ENCODE measurements around the gene DHRSX. TPM values are rescaled to one million over a fixed set of nuclear protein-coding genes. Genes with fewer than 3 reads are reported as not detected.

DHRSX gene
- total and polyA plus RNA-seq, 3 donors from 2014 or later = 15.3 to 31.3 (median 29.2) TPM

DNA sequence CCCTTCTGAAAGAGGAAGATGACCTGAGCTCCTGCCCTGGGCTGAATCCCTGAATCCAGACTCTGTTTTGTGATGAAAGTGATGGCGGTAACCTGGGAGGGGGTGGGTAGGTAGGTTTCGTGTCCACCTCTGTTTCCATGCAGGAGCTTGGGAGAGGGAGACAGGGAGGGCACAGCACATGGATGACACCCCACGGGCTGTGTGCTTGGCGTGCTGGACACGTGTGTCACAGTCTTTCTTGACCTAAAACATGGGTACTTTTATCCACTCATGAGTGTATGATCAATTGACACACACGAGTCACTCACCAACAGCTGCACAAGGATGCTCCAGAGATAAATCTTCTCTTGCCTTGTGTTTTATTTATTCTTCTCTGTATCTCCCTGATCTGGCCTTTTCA is 111.5 kb downstream of the DHRSX start:
- H3K4me1 ChIP-seq = no peaks in the 10 kb centered on the region
- WGBS, 2 donors = 95 to 97% methylated on average over 6 of the region's 6 CpGs

DNA sequence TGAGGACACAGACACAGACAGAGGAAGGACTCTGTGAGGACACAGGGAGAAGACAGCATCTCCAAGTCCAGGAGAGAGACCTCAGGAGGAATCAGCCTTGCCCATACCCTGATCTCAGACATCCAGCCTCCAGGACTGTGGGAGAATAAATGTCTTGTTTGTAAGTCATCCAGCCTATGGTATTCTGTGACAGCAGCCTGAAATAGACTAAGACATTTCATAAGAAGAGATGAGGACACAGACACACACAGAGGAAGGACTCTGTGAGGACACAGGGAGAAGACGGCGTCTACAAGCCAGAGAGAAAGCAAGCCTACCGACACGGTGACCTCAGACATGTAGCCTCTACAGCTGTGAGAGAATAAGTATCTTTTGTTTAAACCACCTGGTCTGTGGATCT is 112.1 kb downstream of the DHRSX start:
- Histone ChIP-seq H3K36me3 (ENCODE audit: low read depth, missing control alignments) (no peaks in the 10 kb centered on the region), H3K27ac (no peak overlapping the region), H3K27me3 (no peaks in the 10 kb centered on the region), H3K9me3 (no peaks in the 10 kb centered on the region), H3K4me1 (no peaks in the 10 kb centered on the region), H3K4me3 (no peak overlapping the region)
- DNase-seq = no peak
- intact Hi-C loops (cut with DNase I; ENCODE audit: low total_unique reads) = no loop called here
- TF ChIP-seq, protein P1, sequence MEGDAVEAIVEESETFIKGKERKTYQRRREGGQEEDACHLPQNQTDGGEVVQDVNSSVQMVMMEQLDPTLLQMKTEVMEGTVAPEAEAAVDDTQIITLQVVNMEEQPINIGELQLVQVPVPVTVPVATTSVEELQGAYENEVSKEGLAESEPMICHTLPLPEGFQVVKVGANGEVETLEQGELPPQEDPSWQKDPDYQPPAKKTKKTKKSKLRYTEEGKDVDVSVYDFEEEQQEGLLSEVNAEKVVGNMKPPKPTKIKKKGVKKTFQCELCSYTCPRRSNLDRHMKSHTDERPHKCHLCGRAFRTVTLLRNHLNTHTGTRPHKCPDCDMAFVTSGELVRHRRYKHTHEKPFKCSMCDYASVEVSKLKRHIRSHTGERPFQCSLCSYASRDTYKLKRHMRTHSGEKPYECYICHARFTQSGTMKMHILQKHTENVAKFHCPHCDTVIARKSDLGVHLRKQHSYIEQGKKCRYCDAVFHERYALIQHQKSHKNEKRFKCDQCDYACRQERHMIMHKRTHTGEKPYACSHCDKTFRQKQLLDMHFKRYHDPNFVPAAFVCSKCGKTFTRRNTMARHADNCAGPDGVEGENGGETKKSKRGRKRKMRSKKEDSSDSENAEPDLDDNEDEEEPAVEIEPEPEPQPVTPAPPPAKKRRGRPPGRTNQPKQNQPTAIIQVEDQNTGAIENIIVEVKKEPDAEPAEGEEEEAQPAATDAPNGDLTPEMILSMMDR (IDR thresholded peaks at IDR 0.05) = no peak
- no peak for TF ChIP-seq POLR2A (IDR thresholded peaks at IDR 0.05)
- 70 to 78% methylated on average over 4 of the region's 4 CpGs for WGBS, 2 donors

More for the DNA sequence above, 111.5 kb downstream of the DHRSX start:
- no peaks in the 10 kb centered on the region for H3K27me3 ChIP-seq
- H3K27ac ChIP-seq = no peak overlapping the region
- intact Hi-C loops (cut with DNase I; ENCODE audit: low total_unique reads) = no loop called here
- TF ChIP-seq, protein P1 (IDR thresholded peaks at IDR 0.05) = no peak
- TF ChIP-seq POLR2A (IDR thresholded peaks at IDR 0.05) = no peak
- no peak overlapping the region for H3K4me3 ChIP-seq
- no peak for DNase-seq
- H3K36me3 ChIP-seq (ENCODE audit: low read depth, missing control alignments) = no peaks in the 10 kb centered on the region
- no peaks in the 10 kb centered on the region for H3K9me3 ChIP-seq

DNA sequence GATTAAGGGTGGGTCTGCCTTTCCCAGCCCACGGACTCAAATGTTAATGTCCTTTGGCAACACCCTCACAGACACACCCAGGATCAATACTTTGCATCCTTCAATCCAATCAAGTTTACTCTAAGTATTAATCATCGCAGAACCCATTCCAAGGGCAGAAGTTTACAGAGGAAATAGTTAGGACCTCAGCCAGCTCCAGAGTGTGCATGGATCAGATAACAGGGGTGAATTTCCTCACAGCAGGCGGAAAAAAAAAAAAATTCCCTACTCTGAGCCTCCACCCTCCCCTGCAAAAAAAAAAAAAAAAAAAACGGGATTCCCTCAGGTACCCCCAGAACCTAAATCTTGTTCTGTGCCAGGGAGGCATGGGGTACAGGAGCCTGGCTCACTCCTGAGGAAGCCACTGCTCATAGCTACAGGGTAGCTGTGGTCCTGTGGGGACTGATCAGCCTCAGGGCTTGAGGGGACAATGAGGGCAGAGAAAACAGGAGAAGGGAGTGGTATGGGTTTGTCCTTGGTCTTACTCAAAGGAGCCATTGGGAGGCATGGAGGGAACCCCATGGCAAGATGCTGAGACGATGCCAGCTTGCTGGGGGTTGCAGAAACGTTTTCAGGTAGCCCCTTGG is 113.0 kb downstream of the DHRSX start:
- 66 to 71% methylated on average over 6 of the region's 6 CpGs for WGBS, 2 donors
- H3K27me3 ChIP-seq = no peaks in the 10 kb centered on the region
- DNase-seq = no peak

DNA sequence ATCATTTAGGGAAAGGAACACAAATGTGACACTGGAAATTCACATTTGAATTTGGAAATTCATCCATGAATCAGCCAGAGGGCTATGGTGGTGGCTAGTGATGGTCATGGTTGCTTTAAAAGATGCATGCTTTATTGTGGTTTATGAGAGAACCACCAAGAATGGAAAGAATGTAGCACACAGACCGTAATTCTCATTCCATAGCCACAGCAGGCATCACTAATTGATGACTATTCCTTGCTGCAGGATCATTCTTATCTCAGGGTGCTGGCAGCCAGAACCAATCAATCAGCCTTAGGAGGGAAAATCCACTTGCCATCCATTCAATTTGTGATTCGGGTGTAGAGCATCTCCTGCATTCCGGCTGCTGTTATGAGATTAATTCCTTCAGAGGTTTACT is 115.6 kb downstream of the DHRSX start:
- intact Hi-C loops (cut with DNase I; ENCODE audit: low total_unique reads) = no loop called here
- Histone ChIP-seq H3K9me3 (no peaks in the 10 kb centered on the region), H3K4me1 (no peaks in the 10 kb centered on the region), H3K27ac (no peak overlapping the region), H3K4me3 (no peak overlapping the region), H3K36me3 (ENCODE audit: low read depth, missing control alignments) (no peaks in the 10 kb centered on the region), H3K27me3 (no peaks in the 10 kb centered on the region)
- no peak for TF ChIP-seq POLR2A (IDR thresholded peaks at IDR 0.05)
- TF ChIP-seq, protein P1 (IDR thresholded peaks at IDR 0.05) = no peak
- WGBS, 2 donors = 64 to 72% methylated on average over 3 of the region's 3 CpGs
- no peak for DNase-seq

More for the DNA sequence above, 113.0 kb downstream of the DHRSX start:
- Histone ChIP-seq H3K4me3 (no peak overlapping the region), H3K4me1 (no peaks in the 10 kb centered on the region), H3K9me3 (no peaks in the 10 kb centered on the region), H3K36me3 (ENCODE audit: low read depth, missing control alignments) (no peaks in the 10 kb centered on the region), H3K27ac (no peak overlapping the region)
- TF ChIP-seq, protein P1 (IDR thresholded peaks at IDR 0.05) = no peak
- no peak for TF ChIP-seq POLR2A (IDR thresholded peaks at IDR 0.05)
- intact Hi-C loops (cut with DNase I; ENCODE audit: low total_unique reads) = no loop called here

DNA sequence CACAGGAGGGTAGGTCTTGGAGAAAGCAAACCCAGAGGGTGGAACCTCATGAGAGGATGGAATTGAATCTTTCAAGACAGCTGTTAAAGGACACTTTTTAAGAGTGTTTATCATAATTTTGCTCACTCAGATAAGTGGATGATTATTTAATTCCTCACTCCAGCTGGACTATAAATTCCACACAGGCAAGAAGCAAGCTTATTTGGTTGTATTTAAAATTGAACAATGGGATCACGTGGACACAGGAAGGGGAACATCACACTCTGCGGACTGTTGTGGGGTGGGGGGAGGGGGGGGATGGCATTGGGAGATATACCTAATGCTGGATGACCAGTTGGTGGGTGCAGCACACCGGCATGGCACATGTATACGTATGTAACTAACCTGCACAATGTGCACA is 116.3 kb downstream of the DHRSX start:
- H3K4me3 ChIP-seq = no peak overlapping the region
- no peak for DNase-seq
- H3K4me1 ChIP-seq = no peaks in the 10 kb centered on the region
- H3K36me3 ChIP-seq (ENCODE audit: low read depth, missing control alignments) = no peaks in the 10 kb centered on the region
- H3K27ac ChIP-seq = no peak overlapping the region
- TF ChIP-seq, protein P1 (IDR thresholded peaks at IDR 0.05) = no peak
- TF ChIP-seq POLR2A (IDR thresholded peaks at IDR 0.05) = no peak
- no peaks in the 10 kb centered on the region for H3K9me3 ChIP-seq
- intact Hi-C loops (cut with DNase I; ENCODE audit: low total_unique reads) = no loop called here
- H3K27me3 ChIP-seq = no peaks in the 10 kb centered on the region
- 89 to 94% methylated on average over 4 of the region's 4 CpGs for WGBS, 2 donors

Measured in testis (tissue), 3 donors.